Tibial nerve (tissue), 4 donors: ENCODE data around the gene SORCS2.
"Not testable (repeated sequence)": the region's sequence is repeated elsewhere in the genome, so short reads cannot be mapped to it uniquely, and the experiment has no call there.

Experiments used
- EP300 ChIP-seq, 2 donors: sonication (generic); formaldehyde crosslinking; IDR thresholded peaks; one replicate each; pipeline ENCODE4 v1.6.1; 2017; ENCODE audit warnings: antibody characterized with exemption in 2 of 2, mild to moderate bottlenecking in 1 of 2
- POLR2A ChIP-seq, 2 donors: fragments of 450-650 bp; IDR thresholded peaks; one replicate each; pipeline ENCODE4 v1.6.1; 2017; ENCODE audit warnings: antibody characterized with exemption in 2 of 2, mild to moderate bottlenecking in 2 of 2, moderate library complexity in 2 of 2
- TF ChIP-seq, protein P1 (sequence below), 5 experiments: fragments of 200-600 bp in 3 of 5; fragments of 450-650 bp in 2 of 5; sonication (generic) in 3 of 5; IDR thresholded peaks; one replicate each; pipeline ENCODE4 v1.5.1; 2016 to 2019; ENCODE audit warnings: antibody characterized with exemption in 5 of 5, mild to moderate bottlenecking in 3 of 5, moderate library complexity in 2 of 5

- TF ChIP-seq, protein P1, sequence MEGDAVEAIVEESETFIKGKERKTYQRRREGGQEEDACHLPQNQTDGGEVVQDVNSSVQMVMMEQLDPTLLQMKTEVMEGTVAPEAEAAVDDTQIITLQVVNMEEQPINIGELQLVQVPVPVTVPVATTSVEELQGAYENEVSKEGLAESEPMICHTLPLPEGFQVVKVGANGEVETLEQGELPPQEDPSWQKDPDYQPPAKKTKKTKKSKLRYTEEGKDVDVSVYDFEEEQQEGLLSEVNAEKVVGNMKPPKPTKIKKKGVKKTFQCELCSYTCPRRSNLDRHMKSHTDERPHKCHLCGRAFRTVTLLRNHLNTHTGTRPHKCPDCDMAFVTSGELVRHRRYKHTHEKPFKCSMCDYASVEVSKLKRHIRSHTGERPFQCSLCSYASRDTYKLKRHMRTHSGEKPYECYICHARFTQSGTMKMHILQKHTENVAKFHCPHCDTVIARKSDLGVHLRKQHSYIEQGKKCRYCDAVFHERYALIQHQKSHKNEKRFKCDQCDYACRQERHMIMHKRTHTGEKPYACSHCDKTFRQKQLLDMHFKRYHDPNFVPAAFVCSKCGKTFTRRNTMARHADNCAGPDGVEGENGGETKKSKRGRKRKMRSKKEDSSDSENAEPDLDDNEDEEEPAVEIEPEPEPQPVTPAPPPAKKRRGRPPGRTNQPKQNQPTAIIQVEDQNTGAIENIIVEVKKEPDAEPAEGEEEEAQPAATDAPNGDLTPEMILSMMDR (IDR thresholded peaks at IDR 0.05) = not testable (repeated sequence)
- TF ChIP-seq POLR2A, EP300 (IDR thresholded peaks at IDR 0.05): not testable (repeated sequence)
These were observed 27.1 kb upstream of the SORCS2 start for GRCh38 chr4:7165056-7165873.
